Loucy (cell line): ENCODE data around the gene GNG13.

ENCODE experiments used
- EZH2phosphoT487 ChIP-seq: fragments of 200-600 bp; IDR thresholded peaks from 2 replicates; pipeline ENCODE4 v1.6.1; 2018; ENCODE audit warnings: antibody characterized with exemption, mild to moderate bottlenecking, moderate library complexity, borderline replicate concordance
- TF ChIP-seq, protein P1 (sequence below): fragments of 200-600 bp; sonication (generic); conservative IDR thresholded peaks from 2 replicates; pipeline ENCODE4 v1.5.1; 2014; ENCODE audit warnings: mild to moderate bottlenecking, antibody characterized with exemption, low read length

DNA sequence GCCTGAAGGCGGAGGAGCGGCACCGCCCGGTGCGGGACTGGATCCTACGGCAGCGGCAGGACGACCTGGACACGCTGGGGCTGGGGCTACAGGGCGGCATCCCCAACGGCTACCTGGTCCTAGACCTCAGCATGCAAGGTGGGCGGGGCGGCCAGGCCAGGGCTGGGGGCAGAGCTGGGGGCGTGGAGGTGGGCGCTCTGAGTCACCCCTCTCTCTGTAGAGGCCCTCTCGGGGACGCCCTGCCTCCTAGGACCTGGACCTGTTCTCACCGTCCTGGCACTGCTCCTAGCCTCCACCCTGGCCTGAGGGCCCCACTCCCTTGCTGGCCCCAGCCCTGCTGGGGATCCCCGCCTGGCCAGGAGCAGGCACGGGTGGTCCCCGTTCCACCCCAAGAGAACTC, 32.1 kb downstream of the GNG13 start:
- TF ChIP-seq, protein P1, sequence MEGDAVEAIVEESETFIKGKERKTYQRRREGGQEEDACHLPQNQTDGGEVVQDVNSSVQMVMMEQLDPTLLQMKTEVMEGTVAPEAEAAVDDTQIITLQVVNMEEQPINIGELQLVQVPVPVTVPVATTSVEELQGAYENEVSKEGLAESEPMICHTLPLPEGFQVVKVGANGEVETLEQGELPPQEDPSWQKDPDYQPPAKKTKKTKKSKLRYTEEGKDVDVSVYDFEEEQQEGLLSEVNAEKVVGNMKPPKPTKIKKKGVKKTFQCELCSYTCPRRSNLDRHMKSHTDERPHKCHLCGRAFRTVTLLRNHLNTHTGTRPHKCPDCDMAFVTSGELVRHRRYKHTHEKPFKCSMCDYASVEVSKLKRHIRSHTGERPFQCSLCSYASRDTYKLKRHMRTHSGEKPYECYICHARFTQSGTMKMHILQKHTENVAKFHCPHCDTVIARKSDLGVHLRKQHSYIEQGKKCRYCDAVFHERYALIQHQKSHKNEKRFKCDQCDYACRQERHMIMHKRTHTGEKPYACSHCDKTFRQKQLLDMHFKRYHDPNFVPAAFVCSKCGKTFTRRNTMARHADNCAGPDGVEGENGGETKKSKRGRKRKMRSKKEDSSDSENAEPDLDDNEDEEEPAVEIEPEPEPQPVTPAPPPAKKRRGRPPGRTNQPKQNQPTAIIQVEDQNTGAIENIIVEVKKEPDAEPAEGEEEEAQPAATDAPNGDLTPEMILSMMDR, result no peak
- no peak for TF ChIP-seq EZH2phosphoT487
